ENCODE measurements around the gene CALML4.
A peak's percentile ranks its signal among the peaks of the same experiment; 100 is the strongest.
"Not testable (repeated sequence)": the region's sequence is repeated elsewhere in the genome, so short reads cannot be mapped to it uniquely, and the experiment has no call there.

The CALML4 gene

GRCh38 chr15:68224546-68225250 is 19.6 kb upstream of the CALML4 start:
- no peak for DNase-seq

GRCh38 chr15:68224108-68224507 is 19.0 kb upstream of the CALML4 start:
- DNase-seq, result no peak

- DNase-seq, result no peak
Observed at GRCh38 chr15:68223171-68223570, 18.0 kb upstream of the CALML4 start.

GRCh38 chr15:68222432-68222743 is 17.3 kb upstream of the CALML4 start:
- not testable (repeated sequence) for DNase-seq

GRCh38 chr15:68221530-68222431 is 16.6 kb upstream of the CALML4 start:
- DNase-seq, result not testable (repeated sequence)

- DNase-seq, result no peak
Observed at GRCh38 chr15:68220967-68221366, 15.8 kb upstream of the CALML4 start.

- DNase-seq, result no peak
Observed at GRCh38 chr15:68220489-68220888, 15.4 kb upstream of the CALML4 start.

GRCh38 chr15:68218847-68219798 is 14.0 kb upstream of the CALML4 start:
- DNase-seq, result no peak

- no peak for DNase-seq
Observed at GRCh38 chr15:68218331-68218730, 13.2 kb upstream of the CALML4 start.

- no peak for DNase-seq
Observed at GRCh38 chr15:68217341-68217740, 12.2 kb upstream of the CALML4 start.

GRCh38 chr15:68214838-68215254 is 9.7 kb upstream of the CALML4 start:
- no peak for DNase-seq

- no peak for DNase-seq
Observed at GRCh38 chr15:68213991-68214837, 9.1 kb upstream of the CALML4 start.

GRCh38 chr15:68213491-68213845 is 8.3 kb upstream of the CALML4 start:
- DNase-seq, result not testable (repeated sequence)

- no peak for DNase-seq
Observed at GRCh38 chr15:68211656-68212320, 6.7 kb upstream of the CALML4 start.

- DNase-seq, result peak; percentile 45
Observed at GRCh38 chr15:68210821-68211655, 5.9 kb upstream of the CALML4 start.

GRCh38 chr15:68210409-68210756 is 5.3 kb upstream of the CALML4 start:
- DNase-seq, result no peak

- DNase-seq, result peak; percentile 19
Observed at GRCh38 chr15:68209735-68210408, 4.7 kb upstream of the CALML4 start.

GRCh38 chr15:68209272-68209671 is 4.1 kb upstream of the CALML4 start:
- DNase-seq, result no peak

- no peak for DNase-seq
Observed at GRCh38 chr15:68208636-68209240, 3.6 kb upstream of the CALML4 start.

GRCh38 chr15:68208136-68208535 is 3.0 kb upstream of the CALML4 start:
- DNase-seq, result no peak
